Kidney (tissue), 14 donors: Measurements from ENCODE around the gene ARL15. TPM values are rescaled to one million over a fixed set of nuclear protein-coding genes. Genes with fewer than 3 reads are reported as not detected.
A peak's percentile ranks its signal among the peaks of the same experiment; 100 is the strongest.

Experiments used
- DNase-seq, 5 donors: peaks; one replicate each; pipeline ENCODE4 v3.0.0-alpha.2; 2013 to 2020
- FAIRE-seq: peaks from 2 replicates; lab custom pipeline; 2012; peaks lifted over from hg19 to GRCh38; lab: Jason Lieb, UNC
- H3K27ac ChIP-seq, 2 donors: one replicate each; pipeline ENCODE4 v1.7.0; 2013; ENCODE audit warnings: low read depth in 2 of 2, low read length in 2 of 2, inconsistent platforms in 1 of 2
- H3K27me3 ChIP-seq: one replicate; pipeline ENCODE4 v1.7.1; 2013; ENCODE audit warnings: low read length, inconsistent platforms; ENCODE audit not compliant: control insufficient read depth, insufficient read depth
- H3K36me3 ChIP-seq, 3 donors: one replicate each; pipeline versions ENCODE4 v1.7.0 to v1.7.1; 2013; ENCODE audit warnings: low read length in 3 of 3, control low read depth in 1 of 3, inconsistent platforms in 1 of 3; ENCODE audit not compliant: insufficient read depth in 3 of 3, control insufficient read depth in 2 of 3
- H3K4me1 ChIP-seq, 3 donors: one replicate each; pipeline versions ENCODE4 v1.7.0 to v1.7.1; 2013; ENCODE audit warnings: low read length in 3 of 3, inconsistent platforms in 1 of 3, low read depth in 1 of 3; ENCODE audit not compliant: control insufficient read depth in 2 of 3, insufficient read depth in 2 of 3
- H3K4me3 ChIP-seq, 3 donors: one replicate each; pipeline versions ENCODE4 v1.7.0 to v1.8.1; 2013; ENCODE audit warnings: low read length in 3 of 3, control low read depth in 1 of 3, inconsistent platforms in 1 of 3
- H3K9ac ChIP-seq, 3 donors: one replicate each; pipeline versions ENCODE4 v1.7.0 to v1.7.1; 2013; ENCODE audit warnings: low read length in 3 of 3, control low read depth in 1 of 3, inconsistent platforms in 1 of 3
- H3K9me3 ChIP-seq, 3 donors: one replicate each; pipeline versions ENCODE4 v1.7.0 to v1.7.1; 2013; ENCODE audit warnings: low read length in 3 of 3, control low read depth in 1 of 3, inconsistent platforms in 1 of 3; ENCODE audit not compliant: control insufficient read depth in 2 of 3, insufficient read depth in 1 of 3
- intact Hi-C: fragments of 100-400 bp; cut with DNase I; formaldehyde crosslinking; loops from one replicate; pipeline ENCODE4 v1.11.1; 2022
- polyA plus RNA-seq: library from polyadenylated mRNA; stranded (reverse); fragments of 350-450 nt; fragmentation: Illumina TruSeq; extraction: RNeasy Lipid Tissue Mini Kit (QIAGEN cat#74804); gene quantifications from one replicate; pipeline ENCODE4 v1.2.3, GENCODE V29; 2014; ENCODE audit warnings: low read depth, low replicate concordance; ENCODE audit not compliant: insufficient read depth
- total RNA-seq: library from RNA; stranded (reverse); fragmentation: NEBNext Ultra II Directional; extraction: Animal tissue kit (Norgen Biotek cat#: 25700); gene quantifications from one replicate; pipeline ENCODE4 v1.2.1, GENCODE V29; 2021
- TF ChIP-seq, protein P1 (sequence below): IDR thresholded peaks from 3 replicates; pipeline ENCODE4 v1.5.1; 2012; ENCODE audit warnings: mild to moderate bottlenecking, moderate library complexity, borderline replicate concordance; ENCODE audit not compliant: insufficient read depth; ENCODE audit errors: extremely low read depth
- donor health status: control.
- donor health status: control.
- donor health status: control.
- donor health status: control.
- donor health status: control.
- donor health status: DM: yes; HTN: yes; CAD: no.
- donor health status: Normal renal cell carcinoma (clear cell type).

Gene ARL15
- total and polyA plus RNA-seq, 2 donors from 2014 or later = 21.1 to 36.6 TPM

DNA sequence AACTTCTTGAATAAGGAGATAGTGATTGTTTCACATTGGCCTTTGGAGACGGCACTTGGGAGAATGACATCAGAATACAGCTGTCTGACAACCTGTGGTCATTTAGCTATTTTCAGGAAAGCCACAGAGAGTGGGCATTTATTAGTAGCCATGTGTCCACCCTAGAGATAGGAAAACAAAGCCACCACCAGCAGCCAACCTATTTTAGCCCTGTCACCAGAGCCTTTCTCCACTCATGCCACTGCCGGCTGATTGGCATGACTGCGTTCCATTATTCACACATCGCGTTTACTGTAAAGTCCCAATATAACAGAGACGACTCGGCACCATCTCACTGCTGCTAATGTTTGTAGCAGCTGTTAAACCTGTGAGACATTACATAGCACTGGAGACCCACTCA is 419.9 kb downstream of the ARL15 start:
- intact Hi-C loops = no loop called here
- H3K9me3 ChIP-seq = no peaks in the 10 kb centered on the region
- H3K4me3 ChIP-seq = no peak overlapping the region
- no peaks in the 10 kb centered on the region for H3K4me1 ChIP-seq
- DNase-seq = no peak
- H3K27ac ChIP-seq = peak overlapping the region in 1 of 2 donors; percentile 10
- H3K36me3 ChIP-seq = no peaks in the 10 kb centered on the region
- no peak for FAIRE-seq
- no peaks in the 10 kb centered on the region for H3K27me3 ChIP-seq
- TF ChIP-seq, protein P1, sequence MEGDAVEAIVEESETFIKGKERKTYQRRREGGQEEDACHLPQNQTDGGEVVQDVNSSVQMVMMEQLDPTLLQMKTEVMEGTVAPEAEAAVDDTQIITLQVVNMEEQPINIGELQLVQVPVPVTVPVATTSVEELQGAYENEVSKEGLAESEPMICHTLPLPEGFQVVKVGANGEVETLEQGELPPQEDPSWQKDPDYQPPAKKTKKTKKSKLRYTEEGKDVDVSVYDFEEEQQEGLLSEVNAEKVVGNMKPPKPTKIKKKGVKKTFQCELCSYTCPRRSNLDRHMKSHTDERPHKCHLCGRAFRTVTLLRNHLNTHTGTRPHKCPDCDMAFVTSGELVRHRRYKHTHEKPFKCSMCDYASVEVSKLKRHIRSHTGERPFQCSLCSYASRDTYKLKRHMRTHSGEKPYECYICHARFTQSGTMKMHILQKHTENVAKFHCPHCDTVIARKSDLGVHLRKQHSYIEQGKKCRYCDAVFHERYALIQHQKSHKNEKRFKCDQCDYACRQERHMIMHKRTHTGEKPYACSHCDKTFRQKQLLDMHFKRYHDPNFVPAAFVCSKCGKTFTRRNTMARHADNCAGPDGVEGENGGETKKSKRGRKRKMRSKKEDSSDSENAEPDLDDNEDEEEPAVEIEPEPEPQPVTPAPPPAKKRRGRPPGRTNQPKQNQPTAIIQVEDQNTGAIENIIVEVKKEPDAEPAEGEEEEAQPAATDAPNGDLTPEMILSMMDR = no peak
- H3K9ac ChIP-seq = no peak overlapping the region

DNA sequence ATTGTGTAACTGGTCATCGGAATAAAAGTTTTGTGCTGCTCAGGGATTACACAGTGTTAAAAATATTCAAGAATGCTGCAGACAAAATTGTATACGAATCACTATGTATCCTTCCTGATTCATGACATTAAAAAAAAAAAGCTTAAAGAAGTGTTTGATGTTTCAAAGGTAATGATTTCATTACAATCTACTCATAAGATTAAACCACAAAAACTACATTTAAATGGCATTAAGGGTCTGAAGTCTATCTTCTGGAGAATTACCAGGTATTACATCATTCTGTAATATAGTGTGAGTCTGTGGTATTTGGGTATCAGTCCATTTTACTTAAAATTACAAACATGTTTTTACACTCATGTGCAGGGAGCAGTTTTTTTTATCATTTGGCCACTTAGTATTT is 425.5 kb downstream of the ARL15 start:
- no peaks in the 10 kb centered on the region for H3K9me3 ChIP-seq
- FAIRE-seq = no peak
- H3K27me3 ChIP-seq = no peaks in the 10 kb centered on the region
- no peaks in the 10 kb centered on the region for H3K4me1 ChIP-seq
- no peak overlapping the region for H3K4me3 ChIP-seq
- H3K27ac ChIP-seq = no peak overlapping the region
- H3K9ac ChIP-seq = no peak overlapping the region
- H3K36me3 ChIP-seq = peaks cover 0 to 3% (median 0%) of the 10 kb centered on the region in 3 donors
- no peak for DNase-seq
- TF ChIP-seq, protein P1 = no peak
- intact Hi-C loops = no loop called here

DNA sequence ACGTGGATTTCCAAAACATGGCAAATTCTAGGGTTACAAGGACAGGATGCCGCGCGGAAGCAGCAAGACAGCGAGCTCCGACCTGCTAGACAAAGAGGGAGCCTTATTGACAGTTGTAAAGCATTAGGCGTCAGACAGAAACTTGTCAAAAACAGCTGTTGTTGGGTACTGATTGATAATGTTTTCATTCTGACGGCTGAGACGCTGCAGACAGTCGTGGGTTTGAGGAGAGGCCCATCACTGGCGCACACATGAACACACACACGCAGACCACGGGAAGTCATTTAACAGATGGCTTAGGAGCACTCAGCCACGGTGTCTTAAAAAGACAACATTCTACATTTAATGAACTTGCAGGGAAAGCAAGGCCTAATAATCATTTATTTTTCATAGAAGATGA is 426.0 kb downstream of the ARL15 start:
- H3K4me3 ChIP-seq = no peak overlapping the region
- no peak overlapping the region for H3K9ac ChIP-seq
- peaks cover 0 to 3% (median 0%) of the 10 kb centered on the region in 3 donors for H3K36me3 ChIP-seq
- no peaks in the 10 kb centered on the region for H3K9me3 ChIP-seq
- H3K27ac ChIP-seq = no peak overlapping the region
- peak in 2 of 5 donors; percentile 22 to 35 for DNase-seq
- no peaks in the 10 kb centered on the region for H3K4me1 ChIP-seq
- TF ChIP-seq, protein P1 = no peak
- no peak for FAIRE-seq
- intact Hi-C loops = no loop called here
- no peaks in the 10 kb centered on the region for H3K27me3 ChIP-seq

DNA sequence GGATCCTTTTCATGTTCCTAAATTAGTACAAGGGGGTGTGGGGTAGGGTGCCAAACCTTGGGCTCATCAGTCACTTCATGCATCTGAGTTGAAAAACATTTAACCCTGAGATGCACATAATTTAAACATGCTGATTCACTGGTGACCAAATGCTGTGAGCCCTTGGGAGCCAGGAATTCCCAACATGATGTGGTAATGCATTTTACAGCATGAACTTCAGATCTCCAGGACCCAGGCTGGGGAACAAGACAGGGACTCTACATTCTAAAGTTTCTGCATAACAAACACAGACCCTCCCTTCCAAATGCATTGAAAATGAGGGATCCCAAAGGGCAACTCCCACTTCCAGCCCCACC is 427.7 kb downstream of the ARL15 start:
- peaks cover 0 to 3% (median 0%) of the 10 kb centered on the region in 3 donors for H3K36me3 ChIP-seq
- H3K4me1 ChIP-seq = no peaks in the 10 kb centered on the region
- TF ChIP-seq, protein P1 = no peak
- no peak overlapping the region for H3K9ac ChIP-seq
- FAIRE-seq = no peak
- no peak overlapping the region for H3K4me3 ChIP-seq
- H3K27me3 ChIP-seq = no peaks in the 10 kb centered on the region
- H3K27ac ChIP-seq = no peak overlapping the region
- intact Hi-C loops = no loop called here
- DNase-seq = no peak
- no peaks in the 10 kb centered on the region for H3K9me3 ChIP-seq
